ENCODE data around the gene SCN2B. TPM values are rescaled to one million over a fixed set of nuclear protein-coding genes. Genes with fewer than 3 reads are reported as not detected.

Gene SCN2B
- total RNA-seq, 1 donor from 2014 or later, result under 0.01 TPM

GRCh38 chr11:118135796-118136165 is 40.7 kb downstream of the SCN2B start:
- no peak for DNase-seq (ENCODE audit: low read depth)
- H3K4me3 ChIP-seq (ENCODE audit: low read depth, low read length), result no peak overlapping the region
- TF ChIP-seq CTCF (conservative IDR thresholded peaks at IDR 0.05; ENCODE audit: low read depth, low read length), result no peak

DNA sequence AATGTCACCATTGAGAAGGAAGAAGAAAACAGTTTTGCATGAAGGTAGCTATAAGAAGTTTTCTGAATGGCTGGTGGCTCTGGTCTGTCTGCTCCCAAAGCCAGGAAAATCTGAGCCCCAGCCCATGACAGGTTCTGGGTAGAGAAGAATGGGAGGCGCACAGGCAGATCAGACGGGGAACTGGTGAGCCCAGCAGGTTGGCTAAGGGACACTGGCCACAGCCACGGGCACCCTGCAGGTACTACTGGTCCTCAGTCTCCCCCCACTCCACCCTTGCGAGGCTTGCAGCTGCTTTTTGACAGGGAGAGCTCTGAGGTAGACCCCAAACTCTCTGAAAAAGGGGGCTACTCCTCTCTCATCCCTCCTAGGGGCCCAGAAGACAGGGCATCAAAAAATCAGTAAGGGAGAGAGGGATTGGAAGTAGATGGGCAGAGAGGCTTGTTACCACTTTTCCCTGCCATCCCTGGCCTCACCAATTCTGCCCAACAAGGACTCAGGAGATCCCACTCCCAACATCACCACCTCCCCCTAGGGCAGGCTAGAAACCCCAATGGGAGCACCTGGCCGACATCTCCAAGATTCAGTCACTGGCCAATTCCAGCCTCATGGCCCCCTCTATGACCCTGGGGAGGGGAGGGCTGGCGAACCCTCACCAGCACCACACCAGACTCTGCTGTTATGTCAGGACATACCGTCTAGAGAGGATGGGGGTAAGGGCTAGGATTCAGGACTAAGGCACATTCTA is 41.2 kb downstream of the SCN2B start:
- no peak for DNase-seq (ENCODE audit: low read depth)
- no peak for TF ChIP-seq CTCF (conservative IDR thresholded peaks at IDR 0.05; ENCODE audit: low read depth, low read length)
- no peak overlapping the region for H3K4me3 ChIP-seq (ENCODE audit: low read depth, low read length)

DNA sequence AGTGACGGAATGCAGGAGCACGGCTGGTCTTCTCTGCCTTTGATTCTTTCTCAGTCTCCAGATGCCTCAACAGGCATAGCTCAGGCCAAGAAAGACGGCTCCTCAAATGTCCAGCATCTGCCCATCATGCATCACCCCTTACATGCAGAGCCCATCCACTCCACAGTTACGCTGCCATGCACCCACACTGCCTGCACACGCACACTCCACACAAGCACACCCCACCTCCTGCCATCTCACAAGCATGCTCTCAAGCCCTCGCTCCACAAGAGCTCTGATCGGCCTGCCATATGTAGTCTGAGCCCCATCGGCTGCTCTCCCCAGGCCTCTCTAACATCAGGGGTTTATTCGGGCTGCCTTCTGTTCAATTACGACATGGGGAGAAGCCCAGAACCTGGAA is 42.6 kb downstream of the SCN2B start:
- no peak for TF ChIP-seq CTCF (conservative IDR thresholded peaks at IDR 0.05; ENCODE audit: low read depth, low read length)
- no peak for DNase-seq (ENCODE audit: low read depth)
- H3K4me3 ChIP-seq (ENCODE audit: low read depth, low read length), result no peak overlapping the region

GRCh38 chr11:118132385-118133151 is 43.9 kb downstream of the SCN2B start:
- no peak overlapping the region for H3K4me3 ChIP-seq (ENCODE audit: low read depth, low read length)
- TF ChIP-seq CTCF (conservative IDR thresholded peaks at IDR 0.05; ENCODE audit: low read depth, low read length), result no peak
- DNase-seq (ENCODE audit: low read depth), result no peak

DNA sequence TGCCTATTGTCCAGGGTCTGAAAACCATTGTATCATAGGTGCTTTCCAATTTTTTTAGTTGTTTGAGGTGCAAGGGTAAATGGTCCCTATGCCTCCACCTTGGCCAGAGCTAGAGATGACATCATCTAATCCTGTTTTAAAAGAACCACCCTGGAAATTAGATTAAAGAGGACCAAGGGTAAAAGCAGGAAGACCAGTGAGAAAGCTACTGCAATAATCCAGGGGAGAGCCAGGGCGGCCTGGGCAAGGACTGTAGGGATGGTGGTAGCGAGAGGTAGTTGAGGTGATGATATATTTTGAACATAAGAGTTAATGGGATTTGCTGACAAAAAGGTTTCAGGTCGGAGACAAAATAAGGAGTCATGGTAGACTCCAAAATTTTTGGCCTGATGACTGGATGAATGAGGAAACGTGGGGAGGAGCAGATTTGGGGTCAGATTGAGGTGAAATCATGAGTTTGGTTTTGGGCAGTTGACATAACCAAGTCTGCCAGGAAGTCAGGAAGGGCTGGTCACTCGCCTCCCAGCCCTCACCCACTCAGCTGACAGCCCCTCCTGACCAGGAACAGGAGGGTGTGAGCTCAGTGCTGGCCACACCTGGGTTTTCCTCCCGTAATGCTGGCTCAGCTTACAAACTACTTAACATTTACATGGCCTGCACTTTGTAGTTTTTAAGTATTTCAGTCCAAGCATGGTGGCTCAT is 46.8 kb downstream of the SCN2B start:
- DNase-seq (ENCODE audit: low read depth), result no peak
- H3K4me3 ChIP-seq (ENCODE audit: low read depth, low read length), result no peak overlapping the region
- TF ChIP-seq CTCF (conservative IDR thresholded peaks at IDR 0.05; ENCODE audit: low read depth, low read length), result no peak

GRCh38 chr11:118128721-118129470 is 47.5 kb downstream of the SCN2B start:
- H3K4me3 ChIP-seq (ENCODE audit: low read depth, low read length), result no peak overlapping the region
- TF ChIP-seq CTCF (conservative IDR thresholded peaks at IDR 0.05; ENCODE audit: low read depth, low read length), result no peak
- DNase-seq (ENCODE audit: low read depth), result no peak
